AG09319 (cell line): ENCODE measurements around the gene ABCG4.
A peak's percentile ranks its signal among the peaks of the same experiment; 100 is the strongest.

Experiments
- DNase-seq: peaks from one replicate; pipeline ENCODE4 v3.0.0-alpha.2; 2010; ENCODE audit warnings: low read depth; ENCODE audit errors: extremely low read depth
- CTCF ChIP-seq: IDR thresholded peaks from 2 replicates; pipeline ENCODE4 v1.5.1; 2011; ENCODE audit warnings: low read depth, mild to moderate bottlenecking, inconsistent platforms, low read length, moderate library complexity

Gene ABCG4

GRCh38 chr11:119167933-119168332, 19.1 kb downstream of the ABCG4 start:
- no peak for TF ChIP-seq CTCF
- no peak for DNase-seq

GRCh38 chr11:119168471-119169281, 19.8 kb downstream of the ABCG4 start, which contains the start of gene NLRX1:
TSS of gene NLRX1 (plus strand) at chr11:119168725. CDS start at chr11:119171404, 2,679 bp downstream.
- peak; percentile 66 for DNase-seq
- TF ChIP-seq CTCF, result peak; percentile 92

- DNase-seq, result no peak
- TF ChIP-seq CTCF, result no peak
Observed at GRCh38 chr11:119169282-119169719, 20.4 kb downstream of the ABCG4 start.

- no peak for TF ChIP-seq CTCF
- no peak for DNase-seq
Observed at GRCh38 chr11:119172513-119172912, 23.7 kb downstream of the ABCG4 start.

- no peak for TF ChIP-seq CTCF
Observed at GRCh38 chr11:119173453-119173852, 24.6 kb downstream of the ABCG4 start.

GRCh38 chr11:119175493-119176077, 26.7 kb downstream of the ABCG4 start:
- no peak for DNase-seq
- TF ChIP-seq CTCF, result no peak

More at GRCh38 chr11:119173453-119173852, 24.6 kb downstream of the ABCG4 start:
- DNase-seq, result no peak

- no peak for DNase-seq
- TF ChIP-seq CTCF, result no peak
Observed at GRCh38 chr11:119178166-119178680, 29.4 kb downstream of the ABCG4 start.
